H1 (cell line): ENCODE results near the gene CHRDL2. TPM values are rescaled to one million over a fixed set of nuclear protein-coding genes. Genes with fewer than 3 reads are reported as not detected.

Experiments used
- CHD7 ChIP-seq: fragments of 300-600 bp; sonication (generic); IDR thresholded peaks from 2 replicates; pipeline ENCODE4 v1.7.1; 2012; ENCODE audit warnings: low read length, moderate library complexity, mild to moderate bottlenecking, inconsistent platforms; ENCODE audit not compliant: insufficient replicate concordance
- JUN ChIP-seq: IDR thresholded peaks from 2 replicates; pipeline ENCODE4 v1.6.1; 2011; ENCODE audit warnings: low read depth, mild to moderate bottlenecking, improper control_type of control experiment, low read length
- polyA plus RNA-seq, 7 experiments: library from polyadenylated mRNA; depleted of rRNA in 3 of 7; stranded (reverse) in 5 of 7; unstranded in 2 of 7; fragments of >200 nt in 5 of 7; fragments of 200-250 nt in 2 of 7; gene quantifications; 1 replicate in 5 of 7; 2 replicates in 1 of 7; 4 replicates in 1 of 7; pipeline versions ENCODE4 v1.2.1 to v1.2.3, GENCODE V29; 2011 to 2013; ENCODE audit warnings: missing spikeins in 2 of 7, mixed read lengths in 2 of 7
- total RNA-seq: library from RNA; stranded (reverse); fragmentation: NEBNext Ultra II Directional; extraction: Animal tissue kit (Norgen Biotek cat#: 25700); gene quantifications from 2 replicates; pipeline ENCODE4 v1.2.1, GENCODE V29; 2021

Gene CHRDL2
- total and polyA plus RNA-seq, 2 of the 8 experiments (the other 6 are each of a cell fraction or from before 2014, with no cell fraction given) = 0.26 to 0.48 TPM

GRCh38 chr11:74726547-74727182 lies 4.6 kb downstream of the CHRDL2 start (continued):
- TF ChIP-seq CHD7 (no peak), JUN (no peak)
